Retinal pigment epithelial cell (primary cell): ENCODE measurements around the gene AGAP3.
A peak's percentile ranks its signal among the peaks of the same experiment; 100 is the strongest.

Source experiments
- DNase-seq: peaks from one replicate; pipeline ENCODE4 v3.0.0-alpha.2; 2010; ENCODE audit warnings: low read depth
- H3K4me3 ChIP-seq: 2 replicates; pipeline ENCODE4 v1.5.1; 2011; ENCODE audit warnings: mild to moderate bottlenecking, low read length, control low read depth, moderate library complexity
- TF ChIP-seq, protein P1 (sequence below): conservative IDR thresholded peaks from 2 replicates; pipeline ENCODE4 v1.5.1; 2011; ENCODE audit warnings: low read depth, low read length, control low read depth, inconsistent platforms

AGAP3 gene

DNA sequence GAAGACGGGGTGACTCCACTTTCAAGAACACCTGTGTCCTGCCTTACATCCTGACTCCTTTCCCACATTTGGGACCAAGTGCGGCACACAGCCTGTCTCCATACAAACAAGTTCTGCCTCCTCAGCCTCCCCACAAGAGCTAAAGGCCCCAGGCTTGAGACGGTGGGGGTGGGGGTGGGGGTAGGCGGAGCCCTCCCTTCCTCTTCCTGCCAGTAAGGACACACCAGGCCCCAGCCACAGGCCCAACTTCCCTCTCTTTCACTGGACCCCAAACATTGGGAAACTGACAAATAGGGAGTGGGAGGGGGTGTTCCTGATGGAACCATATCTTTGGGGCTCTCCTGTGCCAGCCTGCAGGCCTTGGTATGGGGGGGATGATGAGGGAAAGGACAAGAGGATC lies 33.2 kb upstream of the AGAP3 start:
- H3K4me3 ChIP-seq = no peak overlapping the region
- no peak for DNase-seq
- TF ChIP-seq, protein P1, sequence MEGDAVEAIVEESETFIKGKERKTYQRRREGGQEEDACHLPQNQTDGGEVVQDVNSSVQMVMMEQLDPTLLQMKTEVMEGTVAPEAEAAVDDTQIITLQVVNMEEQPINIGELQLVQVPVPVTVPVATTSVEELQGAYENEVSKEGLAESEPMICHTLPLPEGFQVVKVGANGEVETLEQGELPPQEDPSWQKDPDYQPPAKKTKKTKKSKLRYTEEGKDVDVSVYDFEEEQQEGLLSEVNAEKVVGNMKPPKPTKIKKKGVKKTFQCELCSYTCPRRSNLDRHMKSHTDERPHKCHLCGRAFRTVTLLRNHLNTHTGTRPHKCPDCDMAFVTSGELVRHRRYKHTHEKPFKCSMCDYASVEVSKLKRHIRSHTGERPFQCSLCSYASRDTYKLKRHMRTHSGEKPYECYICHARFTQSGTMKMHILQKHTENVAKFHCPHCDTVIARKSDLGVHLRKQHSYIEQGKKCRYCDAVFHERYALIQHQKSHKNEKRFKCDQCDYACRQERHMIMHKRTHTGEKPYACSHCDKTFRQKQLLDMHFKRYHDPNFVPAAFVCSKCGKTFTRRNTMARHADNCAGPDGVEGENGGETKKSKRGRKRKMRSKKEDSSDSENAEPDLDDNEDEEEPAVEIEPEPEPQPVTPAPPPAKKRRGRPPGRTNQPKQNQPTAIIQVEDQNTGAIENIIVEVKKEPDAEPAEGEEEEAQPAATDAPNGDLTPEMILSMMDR = no peak

DNA sequence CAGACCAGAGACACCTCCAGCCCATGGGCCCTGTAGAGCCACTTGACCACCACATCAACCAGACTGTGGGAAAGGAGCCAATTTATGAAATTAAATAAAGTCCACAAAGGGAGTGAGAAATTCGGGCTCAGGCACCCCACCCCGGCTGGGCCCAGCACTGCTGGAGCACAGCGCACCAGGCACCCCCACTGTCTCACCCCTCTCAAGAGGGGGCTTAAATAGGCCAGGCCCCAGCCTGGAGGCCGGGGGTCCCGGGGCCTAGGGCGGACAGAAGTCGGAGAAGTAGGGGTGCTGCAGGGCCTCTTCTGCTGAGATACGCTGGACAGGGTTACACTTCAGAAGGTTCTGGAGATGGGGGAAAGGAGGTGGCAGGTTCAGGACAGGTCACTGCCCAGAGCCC lies 32.5 kb upstream of the AGAP3 start:
- H3K4me3 ChIP-seq = no peak overlapping the region
- TF ChIP-seq, protein P1 = no peak
- DNase-seq = no peak

DNA sequence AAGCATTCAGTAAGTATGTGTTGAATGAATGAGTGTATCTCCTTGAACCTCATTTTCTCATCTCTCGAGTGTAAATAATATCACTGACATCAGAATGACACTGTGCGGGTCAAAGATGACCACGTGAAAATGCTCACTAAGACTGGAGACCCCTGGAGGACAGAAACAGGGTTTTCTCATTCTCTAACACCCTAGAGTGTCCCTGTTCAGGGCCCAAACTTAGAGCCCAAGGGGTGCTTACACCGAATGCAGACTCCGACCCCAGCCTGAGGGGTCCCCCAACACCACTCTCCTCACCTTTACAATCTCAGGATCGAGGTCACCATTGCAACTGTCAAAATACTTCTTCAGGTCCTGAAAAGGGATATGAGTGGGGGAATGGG lies 30.0 kb upstream of the AGAP3 start:
- TF ChIP-seq, protein P1 = no peak
- no peak overlapping the region for H3K4me3 ChIP-seq
- no peak for DNase-seq

DNA sequence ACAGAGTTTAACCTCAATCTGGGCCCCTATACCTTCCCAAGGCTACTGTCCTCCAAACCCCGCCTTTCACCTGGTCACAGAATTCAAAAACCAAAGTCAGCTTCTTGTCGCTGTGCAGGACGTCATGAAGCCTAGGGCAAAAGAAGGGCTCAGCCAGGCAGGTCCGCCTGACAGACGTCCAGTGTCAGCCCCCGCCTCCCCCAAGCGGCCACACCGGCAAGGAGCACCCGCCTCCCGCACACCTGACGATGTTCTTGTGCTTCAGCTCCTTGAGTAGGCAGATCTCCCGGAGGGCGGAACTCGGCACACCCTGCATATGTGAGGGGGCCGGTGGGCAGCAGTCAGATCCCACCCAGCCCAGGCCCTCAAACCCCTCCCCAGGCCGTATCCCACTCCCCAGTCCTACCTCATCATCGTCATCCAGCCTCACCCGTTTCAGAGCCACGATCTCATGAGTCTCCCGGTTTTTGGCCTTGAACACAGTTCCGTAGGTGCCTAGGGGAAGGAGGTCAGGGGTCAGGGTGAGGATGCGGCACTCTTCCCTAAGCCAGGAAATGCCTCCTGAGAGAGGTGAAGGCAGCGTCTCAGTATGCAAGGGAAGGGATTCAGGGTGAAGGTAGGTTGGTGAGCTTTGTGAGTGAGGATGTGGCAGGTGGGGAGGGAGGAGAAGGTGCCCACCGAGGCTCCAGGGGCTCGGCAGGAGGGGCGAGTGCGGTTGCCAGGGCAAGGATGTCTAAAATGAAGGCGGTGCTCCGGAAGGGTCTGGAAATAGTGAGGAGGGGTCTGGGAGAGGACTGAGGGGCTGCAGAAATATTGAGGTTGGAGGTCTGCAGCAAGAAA lies 29.4 kb upstream of the AGAP3 start:
- TF ChIP-seq, protein P1 = peak; percentile 6
- peak overlapping the region; percentile 80 for H3K4me3 ChIP-seq
- no peak for DNase-seq

DNA sequence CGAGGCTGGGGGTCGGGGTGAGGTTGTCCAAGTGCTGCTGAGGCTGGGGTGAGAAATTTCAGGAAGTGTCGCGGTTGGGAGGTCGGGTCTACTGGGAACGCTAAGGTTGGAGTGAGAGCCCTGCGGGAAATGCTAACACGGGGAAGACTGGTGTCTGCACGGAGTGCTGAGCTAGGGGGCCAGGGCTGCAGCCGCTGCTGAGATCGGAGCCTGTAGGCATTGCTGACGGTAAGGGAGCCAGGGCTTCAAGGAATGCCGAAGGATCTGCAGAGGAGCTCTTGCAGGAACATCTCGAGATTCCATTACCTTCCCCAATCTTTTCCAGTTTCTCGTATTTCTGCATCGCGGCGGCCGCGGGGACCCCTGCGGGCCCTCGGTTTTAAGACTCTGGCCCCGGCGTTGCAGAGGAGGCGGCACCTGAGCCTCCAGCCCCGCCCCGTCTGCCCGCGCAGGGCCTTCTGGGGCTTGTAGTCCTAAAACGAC lies 28.7 kb upstream of the AGAP3 start, which contains the start of gene CDK5:
TSS of gene CDK5 (minus strand) at position 392 of the 483 bp plus-strand sequence. CDS start at position 343, 49 bp downstream.
- TF ChIP-seq, protein P1 = no peak
- peak within 1 kb of the TSS; percentile 80 for H3K4me3 ChIP-seq
- no peak for DNase-seq

DNA sequence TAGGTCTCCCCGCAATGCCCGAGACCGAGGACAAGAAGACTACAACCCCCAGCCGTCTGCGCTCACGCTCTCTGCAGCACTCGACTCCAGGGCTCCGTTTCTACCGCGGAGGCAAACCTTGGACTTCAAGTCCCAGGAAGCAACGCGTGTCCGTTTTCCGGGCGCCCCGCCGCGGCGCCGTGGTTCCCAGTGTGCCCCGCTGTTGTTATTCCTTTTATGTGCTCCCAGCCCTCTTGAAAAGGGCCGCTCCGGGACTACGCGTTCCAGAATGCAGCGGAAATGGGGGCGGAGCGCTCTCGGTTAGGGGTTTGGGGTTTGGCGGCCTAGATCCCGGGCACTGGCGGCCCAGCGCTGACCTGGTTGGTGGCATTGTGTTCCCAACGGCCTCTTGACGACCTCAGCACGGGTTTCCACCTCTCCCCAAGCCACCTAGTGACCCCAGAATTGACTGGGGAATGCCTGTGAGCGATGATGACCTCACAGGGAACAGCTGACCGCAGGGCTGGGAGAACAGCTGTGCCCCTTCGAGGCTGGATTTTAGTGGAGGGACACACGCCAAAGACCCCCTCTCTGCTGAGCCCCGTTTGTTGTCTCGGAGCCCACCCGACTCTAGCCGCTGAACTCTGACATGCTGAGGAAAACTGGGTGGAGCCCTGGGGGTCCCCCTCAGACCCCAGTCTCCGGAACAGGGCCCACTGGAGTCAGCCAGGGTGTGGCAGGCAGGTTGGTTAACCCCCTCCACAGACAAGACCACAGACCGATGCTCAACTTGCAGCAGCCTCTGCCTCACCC lies 28.1 kb upstream of the AGAP3 start:
- TF ChIP-seq, protein P1 = no peak
- DNase-seq = peak; percentile 99
- H3K4me3 ChIP-seq = peak overlapping the region; percentile 80
